A549 treated with RU486 at 1 μM for 4 hours (cell line): ENCODE measurements around the gene KRTAP10-12. TPM values are rescaled to one million over a fixed set of nuclear protein-coding genes. Genes with fewer than 3 reads are reported as not detected.

Experiments used
- total RNA-seq: library from RNA; stranded (reverse); fragments of 200-300 nt; extraction: Qiagen RNA extraction; gene quantifications from 5 replicates; pipeline ENCODE4 v1.2.3, GENCODE V29; 2022; ENCODE audit warnings: low read depth

KRTAP10-12 gene
- not detected in 5 replicates for total RNA-seq

GRCh38 chr21:44697172-44697810, at the start of gene KRTAP10-12:
TSS of gene KRTAP10-12 (plus strand) at chr21:44697172. CDS start at chr21:44697202, 30 bp downstream.

GRCh38 chr21:44654576-44655175, 42.3 kb upstream of the KRTAP10-12 start, which contains the start of gene KRTAP12-4:
TSS of gene KRTAP12-4 (minus strand) at chr21:44654659. CDS start at chr21:44654614, 45 bp downstream.

GRCh38 chr21:44657635-44658540, 39.1 kb upstream of the KRTAP10-12 start, which contains the start of gene KRTAP12-3:
TSS of gene KRTAP12-3 (plus strand) at chr21:44657932. CDS start at chr21:44657980, 48 bp downstream.

GRCh38 chr21:44666401-44667320, 30.3 kb upstream of the KRTAP10-12 start, which contains the start of gene KRTAP12-2:
TSS of gene KRTAP12-2 (minus strand) at chr21:44666927. CDS start at chr21:44666886, 41 bp downstream.

GRCh38 chr21:44681861-44682579, 15.0 kb upstream of the KRTAP10-12 start, which contains the start of gene KRTAP12-1:
TSS of gene KRTAP12-1 (minus strand) at chr21:44682163. CDS start at chr21:44682123, 40 bp downstream.

GRCh38 chr21:44711327-44712202, 14.6 kb downstream of the KRTAP10-12 start, which contains the start of gene TSPEAR:
TSS of gene TSPEAR (minus strand) at chr21:44711572. CDS start at chr21:44711514, 58 bp downstream.

Other genes with a start within 250 kb of the KRTAP10-12 start
- 1.0 to 2.1 TPM (median 1.6 TPM) in 5 replicates for gene LRRC3, start 241.7 kb upstream of the KRTAP10-12 start, total RNA-seq
- gene KRTAP10-1, start 157.0 kb upstream of the KRTAP10-12 start, total RNA-seq, result not detected in 5 replicates
- not detected in 5 replicates for gene KRTAP10-2, start 145.7 kb upstream of the KRTAP10-12 start, total RNA-seq
- not detected in 5 replicates for gene KRTAP10-3, start 138.4 kb upstream of the KRTAP10-12 start, total RNA-seq
- not detected in 5 replicates for gene KRTAP10-4, start 123.4 kb upstream of the KRTAP10-12 start, total RNA-seq
- not detected in 5 replicates for gene KRTAP10-5, start 116.6 kb upstream of the KRTAP10-12 start, total RNA-seq
- gene KRTAP10-6, start 104.7 kb upstream of the KRTAP10-12 start, total RNA-seq, result not detected in 5 replicates
- gene KRTAP10-7, start 96.6 kb upstream of the KRTAP10-12 start, total RNA-seq, result not detected in 5 replicates
- gene KRTAP10-8, start 85.1 kb upstream of the KRTAP10-12 start, total RNA-seq, result not detected in 5 replicates
- gene KRTAP10-9, start 70.1 kb upstream of the KRTAP10-12 start, total RNA-seq, result not detected in 5 replicates
- not detected in 5 replicates for gene KRTAP10-10, start 59.8 kb upstream of the KRTAP10-12 start, total RNA-seq
- gene KRTAP10-11, start 50.8 kb upstream of the KRTAP10-12 start, total RNA-seq, result not detected in 5 replicates
- gene KRTAP12-4, start 42.5 kb upstream of the KRTAP10-12 start, total RNA-seq, result not detected in 5 replicates
- gene KRTAP12-3, start 39.2 kb upstream of the KRTAP10-12 start, total RNA-seq, result not detected in 5 replicates
- gene KRTAP12-2, start 30.2 kb upstream of the KRTAP10-12 start, total RNA-seq, result not detected in 5 replicates
- gene KRTAP12-1, start 15.0 kb upstream of the KRTAP10-12 start, total RNA-seq, result not detected in 5 replicates
- not detected in 5 replicates for gene TSPEAR, start 14.4 kb downstream of the KRTAP10-12 start, total RNA-seq
- gene UBE2G2, start 104.6 kb downstream of the KRTAP10-12 start, total RNA-seq, result 29.2 to 37.0 TPM (median 35.4 TPM) in 5 replicates
- gene SUMO3, start 120.9 kb downstream of the KRTAP10-12 start, total RNA-seq, result 43.1 to 72.9 TPM (median 70.5 TPM) in 5 replicates
- gene PTTG1IP, start 176.5 kb downstream of the KRTAP10-12 start, total RNA-seq, result 88.0 to 98.1 TPM (median 96.5 TPM) in 5 replicates
- 0.41 to 1.1 TPM (median 0.61 TPM) in 5 replicates for gene ITGB2, start 223.7 kb downstream of the KRTAP10-12 start, total RNA-seq
- gene SLX9, start 242.9 kb downstream of the KRTAP10-12 start, total RNA-seq, result 36.3 to 59.7 TPM (median 59.2 TPM) in 5 replicates